CD4-positive, alpha-beta T cell treated with Interleukin-6 for 4 hours (primary cell): ENCODE data around the gene CDYL2.

ENCODE experiments used
- DNase-seq: peaks from one replicate; pipeline ENCODE4 v3.0.0-alpha.2; 2020; ENCODE audit warnings: mixed read lengths

CDYL2 gene

DNA sequence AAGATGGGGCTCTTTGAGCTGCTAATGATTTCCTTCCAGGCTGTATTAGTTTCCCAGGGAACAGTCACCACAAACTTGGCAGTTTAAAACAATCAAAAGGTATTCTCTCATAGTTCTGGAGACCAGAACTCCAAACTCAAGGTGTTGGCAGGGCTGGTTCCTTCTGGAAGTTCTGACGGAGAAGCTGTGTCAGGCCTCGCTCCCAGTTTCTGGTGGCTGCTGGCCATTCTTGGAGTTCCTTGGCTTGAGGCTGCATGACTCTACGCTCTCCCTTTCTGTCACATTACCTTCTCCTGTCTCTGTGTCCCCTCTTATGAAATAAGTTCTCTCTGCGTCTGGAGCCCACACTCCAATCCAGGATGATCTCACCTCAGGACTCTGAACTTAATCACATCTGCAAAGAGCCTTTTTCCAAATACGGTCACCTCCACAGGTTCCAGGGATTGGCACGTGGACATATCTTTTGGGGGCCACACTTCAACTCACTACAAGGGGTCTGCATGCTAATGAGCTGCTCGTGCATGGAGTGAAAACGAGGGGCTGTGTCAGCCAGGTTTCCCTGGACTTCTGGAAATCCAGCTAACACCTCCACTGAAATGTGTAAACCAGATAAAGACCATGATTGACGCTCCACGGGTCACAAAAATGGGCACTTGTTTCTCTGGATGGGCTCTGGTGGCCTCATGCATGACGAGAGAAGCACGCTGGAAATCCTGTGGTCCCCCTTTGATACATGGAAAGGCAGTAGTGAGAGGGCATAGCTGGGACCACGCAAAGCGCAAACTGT is 185.3 kb downstream of the CDYL2 start:
- DNase-seq: no peak

DNA sequence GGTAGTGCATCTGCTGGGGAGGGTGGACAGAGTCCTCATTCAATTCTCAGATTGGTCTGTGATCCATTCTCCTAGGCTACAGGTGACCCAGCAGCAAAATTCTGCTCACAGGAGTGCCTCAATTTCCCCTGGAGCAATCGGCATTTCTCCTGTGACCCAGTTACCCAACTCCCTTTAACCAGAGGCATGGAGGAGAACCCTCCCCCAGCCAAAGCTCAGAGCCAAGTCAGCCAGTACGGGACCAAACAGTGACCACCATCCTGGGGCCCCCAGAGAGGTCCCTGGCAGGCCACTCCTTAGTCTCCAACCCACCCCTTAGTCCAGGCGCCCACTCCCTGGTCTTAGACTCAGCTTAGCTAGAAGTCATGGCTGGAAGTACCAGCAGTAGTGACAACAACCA is 188.0 kb downstream of the CDYL2 start:
- DNase-seq: no peak

DNA sequence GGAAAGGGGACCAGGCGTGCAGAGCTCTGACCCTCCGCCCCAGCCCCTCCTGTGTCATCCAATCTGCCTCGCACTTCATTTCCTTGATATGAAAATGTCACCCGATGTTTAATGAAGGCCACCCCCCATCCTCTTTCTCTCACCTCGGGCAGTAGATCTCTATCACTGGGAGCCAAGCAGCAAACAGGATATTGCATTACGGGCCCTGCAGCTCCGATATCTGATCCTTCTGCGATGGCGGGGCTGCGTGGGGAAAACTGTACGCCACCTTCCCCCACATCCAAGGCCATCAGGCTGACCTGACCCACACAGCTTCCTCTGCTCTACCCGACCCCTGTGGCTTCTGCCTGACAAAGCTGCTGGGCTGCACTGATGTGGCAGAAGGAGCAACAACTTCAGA is 188.7 kb downstream of the CDYL2 start:
- DNase-seq: no peak

- no peak for DNase-seq
Measured at GRCh38 chr16:80614908-80615671, 189.3 kb downstream of the CDYL2 start.

- DNase-seq: no peak
Measured at GRCh38 chr16:80612461-80613017, 191.9 kb downstream of the CDYL2 start.

DNA sequence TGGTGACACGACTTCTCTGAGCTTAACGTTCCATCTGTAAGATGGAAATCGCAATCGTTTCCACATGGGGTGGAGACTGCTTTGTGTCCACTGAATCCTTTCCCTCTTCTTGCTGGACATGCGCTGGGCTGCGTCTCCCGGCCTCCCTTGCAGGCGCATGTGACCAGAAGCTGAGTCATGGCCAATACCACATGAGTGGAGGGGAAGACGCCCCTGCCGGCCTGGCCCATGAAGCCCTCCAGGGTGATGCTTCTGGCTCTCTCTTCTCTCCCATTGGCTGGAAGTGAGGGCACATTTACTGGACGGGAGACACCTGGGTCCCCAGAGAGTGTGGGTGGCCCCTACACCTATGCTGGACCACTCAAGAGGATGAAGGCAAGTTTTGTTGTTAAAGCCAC is 192.5 kb downstream of the CDYL2 start:
- DNase-seq: no peak

DNA sequence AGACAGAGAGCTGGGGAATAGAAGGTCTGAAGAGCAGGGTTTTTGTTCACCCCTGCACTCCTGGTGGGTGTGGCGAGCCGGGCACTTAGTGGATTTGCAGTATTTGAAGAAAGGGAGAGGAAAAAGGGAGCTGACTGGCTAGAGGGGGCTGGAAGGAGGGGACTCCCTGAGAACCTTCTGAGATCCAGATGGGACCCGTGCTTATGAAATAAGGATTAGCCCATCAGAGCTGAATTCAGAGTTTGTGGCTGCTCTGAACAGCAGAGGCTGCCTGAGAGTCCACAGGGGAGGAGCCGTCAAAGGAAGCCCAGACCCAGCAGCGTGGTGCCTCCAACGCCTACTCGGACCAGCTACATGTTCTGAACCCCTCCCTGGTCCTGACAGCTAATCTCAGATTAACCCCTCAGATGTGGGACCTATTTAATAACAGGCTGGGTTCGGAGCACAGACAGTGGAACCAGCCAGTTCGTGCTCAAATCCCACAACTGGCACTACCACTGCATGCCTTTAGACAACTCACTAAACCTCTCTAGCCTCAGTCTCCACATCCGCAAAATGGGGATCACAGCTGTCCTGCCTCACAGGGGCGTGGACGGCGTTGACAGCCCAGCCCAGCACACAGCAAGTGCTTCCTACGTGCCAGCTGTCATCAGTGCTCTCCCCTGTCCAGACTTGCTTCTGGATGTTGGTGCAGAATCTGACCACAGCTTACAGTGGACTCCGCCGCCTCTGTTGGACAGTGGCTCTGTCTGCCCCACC is 193.0 kb downstream of the CDYL2 start:
- DNase-seq: no peak

- DNase-seq: no peak
Measured at GRCh38 chr16:80610481-80611156, 193.8 kb downstream of the CDYL2 start.

DNA sequence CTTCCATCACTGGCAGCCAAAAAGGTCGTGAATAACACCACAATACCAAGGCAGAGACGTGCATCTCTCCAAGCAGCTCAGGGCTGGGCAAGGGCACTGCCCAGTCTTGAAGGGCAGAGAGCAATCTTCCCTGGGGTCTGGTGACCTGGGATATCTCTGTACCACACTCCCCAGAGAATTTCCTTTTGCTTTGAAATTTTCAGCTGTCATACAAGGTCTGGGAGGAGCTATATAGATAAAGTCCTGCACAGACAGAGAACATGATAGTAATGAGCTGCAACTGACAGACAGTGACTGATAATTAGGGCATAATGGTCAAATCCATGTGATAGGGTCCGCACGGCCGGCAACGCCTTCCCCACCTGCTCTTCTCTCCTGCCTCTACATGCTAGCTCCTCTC is 195.5 kb downstream of the CDYL2 start:
- no peak for DNase-seq

- no peak for DNase-seq
Measured at GRCh38 chr16:80607204-80607603, 197.2 kb downstream of the CDYL2 start.

- no peak for DNase-seq
Measured at GRCh38 chr16:80606221-80606766, 198.1 kb downstream of the CDYL2 start.

DNA sequence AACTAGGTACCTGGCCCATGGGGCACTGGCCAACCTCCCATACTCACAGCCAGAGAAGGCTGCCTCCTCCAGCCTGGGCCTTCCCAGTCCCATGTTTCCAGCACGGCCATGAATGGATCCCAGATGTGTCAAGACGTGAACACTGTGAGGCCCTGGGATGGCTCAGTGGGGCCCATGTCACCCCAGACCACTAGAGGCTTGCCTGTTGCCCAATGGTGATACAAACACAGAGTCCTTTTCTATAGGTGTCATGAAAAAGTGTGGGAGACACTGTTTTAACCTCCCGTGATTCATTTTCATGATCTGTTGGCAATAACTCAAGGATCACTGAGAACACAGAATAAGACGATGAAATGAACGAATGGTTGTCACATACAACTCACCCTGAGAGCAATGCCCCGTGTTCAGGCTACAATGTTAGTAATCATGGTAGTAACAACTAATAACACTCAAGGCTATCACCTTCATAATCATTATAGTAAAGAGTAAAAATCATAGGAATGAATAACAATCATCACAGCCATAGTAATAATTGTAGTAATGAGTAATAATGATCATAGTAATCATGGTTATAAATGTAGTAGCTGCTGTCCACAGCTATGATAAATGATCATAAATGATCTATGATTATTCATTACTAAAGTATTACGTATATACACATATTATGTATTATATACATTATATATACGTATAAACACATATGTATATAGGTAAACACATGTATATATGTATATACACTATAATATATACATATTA is 199.6 kb downstream of the CDYL2 start:
- DNase-seq: no peak

DNA sequence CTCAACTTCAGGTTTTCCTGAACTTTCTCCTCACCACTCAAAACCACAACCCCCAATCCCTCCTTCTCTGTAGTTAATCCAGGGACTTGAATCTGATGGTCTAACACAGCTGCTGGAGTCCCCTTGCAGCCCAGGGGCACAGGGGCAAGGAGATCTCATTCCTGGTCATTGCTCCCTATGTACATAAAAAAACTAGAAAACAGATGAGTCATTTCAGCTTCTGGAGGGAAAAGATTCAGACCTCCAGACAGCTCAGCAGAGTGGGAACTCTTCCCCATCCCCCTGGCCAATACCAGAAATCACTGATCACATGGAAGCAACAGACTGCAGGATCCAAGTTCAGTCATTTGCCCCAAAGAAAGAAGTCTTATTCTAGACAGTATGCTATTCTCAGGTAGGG is 201.5 kb downstream of the CDYL2 start:
- DNase-seq: no peak

DNA sequence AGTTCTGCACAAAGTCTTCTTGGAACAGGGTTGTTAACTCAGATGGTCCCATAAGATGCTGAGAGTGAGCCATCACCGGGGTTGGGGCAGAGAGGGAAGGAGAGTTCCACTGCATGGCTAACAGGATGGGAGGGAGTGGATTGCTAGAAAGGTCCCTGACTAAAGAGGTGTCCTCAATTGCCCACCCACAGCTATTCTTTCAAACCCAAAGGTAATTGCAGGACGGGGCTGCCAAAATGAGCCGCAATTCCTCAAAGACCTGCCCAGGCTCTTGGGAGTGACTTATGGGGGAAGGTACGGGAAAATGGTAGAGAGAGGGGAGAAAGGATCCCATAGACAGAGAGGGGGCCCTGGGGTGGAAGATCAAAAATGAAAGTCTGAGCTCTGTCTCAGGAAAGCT is 203.2 kb downstream of the CDYL2 start:
- DNase-seq: no peak

DNA sequence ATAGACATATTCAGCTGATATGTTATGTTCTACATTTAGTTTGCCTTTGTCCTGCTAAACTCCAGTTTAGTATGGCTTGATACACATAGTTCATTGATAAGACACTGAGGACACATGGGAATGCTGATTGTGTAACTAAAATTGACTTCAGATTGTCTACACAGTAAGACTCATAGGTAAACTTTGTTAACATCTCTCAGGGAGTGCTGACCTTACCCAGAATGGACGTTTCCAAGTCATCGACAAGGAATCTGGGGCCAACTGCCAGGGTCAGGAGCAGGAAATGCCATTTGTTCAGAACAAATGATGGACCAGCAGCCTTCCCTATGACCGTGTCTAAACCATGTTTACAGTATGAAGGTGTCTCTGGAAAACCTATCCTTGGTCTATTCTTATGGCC is 204.9 kb downstream of the CDYL2 start:
- DNase-seq: no peak

GRCh38 chr16:80596507-80597207 is 207.7 kb downstream of the CDYL2 start:
- no peak for DNase-seq

DNA sequence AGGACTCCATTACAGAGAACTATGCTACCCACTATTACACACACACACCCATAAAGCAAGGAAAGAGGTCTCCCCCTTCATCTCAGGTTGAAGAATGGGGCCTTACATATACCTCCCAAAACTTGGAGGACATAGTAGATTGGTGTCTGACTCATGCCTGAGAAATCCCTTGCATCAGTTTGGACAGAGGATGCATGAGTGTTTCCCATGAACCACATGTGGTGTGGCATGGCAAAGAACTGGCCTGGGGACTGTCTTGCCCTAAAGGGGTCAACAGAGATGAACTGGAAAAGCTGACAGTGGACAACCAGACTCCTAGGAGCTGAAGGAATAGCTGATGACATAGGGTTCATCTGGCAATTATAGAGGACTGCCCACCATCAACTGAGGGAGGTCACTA is 209.6 kb downstream of the CDYL2 start:
- no peak for DNase-seq

- DNase-seq: no peak
Measured at GRCh38 chr16:80592273-80592672, 212.1 kb downstream of the CDYL2 start.

- peak; percentile 22 for DNase-seq
Measured at GRCh38 chr16:80591071-80591915, 213.1 kb downstream of the CDYL2 start.

- DNase-seq: no peak
Measured at GRCh38 chr16:80587071-80587470, 217.3 kb downstream of the CDYL2 start.
